ENCODE results near the gene IREB2.

DNA sequence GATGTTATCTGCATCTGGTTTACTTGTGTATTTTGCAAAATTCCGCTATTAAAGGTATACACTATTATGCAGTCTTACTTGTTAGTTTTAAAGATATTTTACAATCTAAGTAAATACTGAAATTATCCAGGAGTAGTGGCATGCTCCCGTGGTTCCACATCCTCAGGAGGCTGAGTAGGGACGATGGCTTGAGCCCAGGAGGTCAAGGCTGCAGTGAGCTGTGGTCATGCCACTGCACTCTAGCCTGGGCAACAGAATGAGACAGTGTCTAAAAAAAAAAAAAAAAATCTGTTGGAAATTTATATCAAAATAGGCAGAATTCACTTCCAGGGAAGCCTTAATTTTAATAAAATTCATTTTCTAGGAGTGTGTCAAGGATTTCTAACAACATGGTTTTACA lies 41.6 kb downstream of the IREB2 start:
- TF ChIP-seq, protein P1, sequence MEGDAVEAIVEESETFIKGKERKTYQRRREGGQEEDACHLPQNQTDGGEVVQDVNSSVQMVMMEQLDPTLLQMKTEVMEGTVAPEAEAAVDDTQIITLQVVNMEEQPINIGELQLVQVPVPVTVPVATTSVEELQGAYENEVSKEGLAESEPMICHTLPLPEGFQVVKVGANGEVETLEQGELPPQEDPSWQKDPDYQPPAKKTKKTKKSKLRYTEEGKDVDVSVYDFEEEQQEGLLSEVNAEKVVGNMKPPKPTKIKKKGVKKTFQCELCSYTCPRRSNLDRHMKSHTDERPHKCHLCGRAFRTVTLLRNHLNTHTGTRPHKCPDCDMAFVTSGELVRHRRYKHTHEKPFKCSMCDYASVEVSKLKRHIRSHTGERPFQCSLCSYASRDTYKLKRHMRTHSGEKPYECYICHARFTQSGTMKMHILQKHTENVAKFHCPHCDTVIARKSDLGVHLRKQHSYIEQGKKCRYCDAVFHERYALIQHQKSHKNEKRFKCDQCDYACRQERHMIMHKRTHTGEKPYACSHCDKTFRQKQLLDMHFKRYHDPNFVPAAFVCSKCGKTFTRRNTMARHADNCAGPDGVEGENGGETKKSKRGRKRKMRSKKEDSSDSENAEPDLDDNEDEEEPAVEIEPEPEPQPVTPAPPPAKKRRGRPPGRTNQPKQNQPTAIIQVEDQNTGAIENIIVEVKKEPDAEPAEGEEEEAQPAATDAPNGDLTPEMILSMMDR (IDR thresholded peaks at IDR 0.05) = no peak
- TF ChIP-seq, protein P2, sequence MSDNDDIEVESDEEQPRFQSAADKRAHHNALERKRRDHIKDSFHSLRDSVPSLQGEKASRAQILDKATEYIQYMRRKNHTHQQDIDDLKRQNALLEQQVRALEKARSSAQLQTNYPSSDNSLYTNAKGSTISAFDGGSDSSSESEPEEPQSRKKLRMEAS (IDR thresholded peaks at IDR 0.05; ENCODE audit: low read depth) = no peak
- TF ChIP-seq MXI1 (IDR thresholded peaks at IDR 0.05; ENCODE audit: low read depth, low read length) = no peak
- TF ChIP-seq, protein P3, sequence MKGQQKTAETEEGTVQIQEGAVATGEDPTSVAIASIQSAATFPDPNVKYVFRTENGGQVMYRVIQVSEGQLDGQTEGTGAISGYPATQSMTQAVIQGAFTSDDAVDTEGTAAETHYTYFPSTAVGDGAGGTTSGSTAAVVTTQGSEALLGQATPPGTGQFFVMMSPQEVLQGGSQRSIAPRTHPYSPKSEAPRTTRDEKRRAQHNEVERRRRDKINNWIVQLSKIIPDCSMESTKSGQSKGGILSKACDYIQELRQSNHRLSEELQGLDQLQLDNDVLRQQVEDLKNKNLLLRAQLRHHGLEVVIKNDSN (IDR thresholded peaks at IDR 0.05; ENCODE audit: borderline replicate concordance, low read depth) = no peak
- TF ChIP-seq JUND (IDR thresholded peaks at IDR 0.05) = no peak
- no peak for TF ChIP-seq TCF12 (IDR thresholded peaks at IDR 0.05)
- TF ChIP-seq POLR2AphosphoS5 (IDR thresholded peaks at IDR 0.05; ENCODE audit: low read depth, low read length) = no peak
- TF ChIP-seq FOSL2 (IDR thresholded peaks at IDR 0.05; ENCODE audit: borderline replicate concordance, low read depth) = no peak
- no peak for TF ChIP-seq FOXJ3 (CRISPR knock-in tag; IDR thresholded peaks at IDR 0.05)
- TF ChIP-seq, protein P4, sequence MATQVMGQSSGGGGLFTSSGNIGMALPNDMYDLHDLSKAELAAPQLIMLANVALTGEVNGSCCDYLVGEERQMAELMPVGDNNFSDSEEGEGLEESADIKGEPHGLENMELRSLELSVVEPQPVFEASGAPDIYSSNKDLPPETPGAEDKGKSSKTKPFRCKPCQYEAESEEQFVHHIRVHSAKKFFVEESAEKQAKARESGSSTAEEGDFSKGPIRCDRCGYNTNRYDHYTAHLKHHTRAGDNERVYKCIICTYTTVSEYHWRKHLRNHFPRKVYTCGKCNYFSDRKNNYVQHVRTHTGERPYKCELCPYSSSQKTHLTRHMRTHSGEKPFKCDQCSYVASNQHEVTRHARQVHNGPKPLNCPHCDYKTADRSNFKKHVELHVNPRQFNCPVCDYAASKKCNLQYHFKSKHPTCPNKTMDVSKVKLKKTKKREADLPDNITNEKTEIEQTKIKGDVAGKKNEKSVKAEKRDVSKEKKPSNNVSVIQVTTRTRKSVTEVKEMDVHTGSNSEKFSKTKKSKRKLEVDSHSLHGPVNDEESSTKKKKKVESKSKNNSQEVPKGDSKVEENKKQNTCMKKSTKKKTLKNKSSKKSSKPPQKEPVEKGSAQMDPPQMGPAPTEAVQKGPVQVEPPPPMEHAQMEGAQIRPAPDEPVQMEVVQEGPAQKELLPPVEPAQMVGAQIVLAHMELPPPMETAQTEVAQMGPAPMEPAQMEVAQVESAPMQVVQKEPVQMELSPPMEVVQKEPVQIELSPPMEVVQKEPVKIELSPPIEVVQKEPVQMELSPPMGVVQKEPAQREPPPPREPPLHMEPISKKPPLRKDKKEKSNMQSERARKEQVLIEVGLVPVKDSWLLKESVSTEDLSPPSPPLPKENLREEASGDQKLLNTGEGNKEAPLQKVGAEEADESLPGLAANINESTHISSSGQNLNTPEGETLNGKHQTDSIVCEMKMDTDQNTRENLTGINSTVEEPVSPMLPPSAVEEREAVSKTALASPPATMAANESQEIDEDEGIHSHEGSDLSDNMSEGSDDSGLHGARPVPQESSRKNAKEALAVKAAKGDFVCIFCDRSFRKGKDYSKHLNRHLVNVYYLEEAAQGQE (IDR thresholded peaks at IDR 0.05; ENCODE audit: low read depth, low read length) = no peak
- TF ChIP-seq EP300 (IDR thresholded peaks at IDR 0.05; ENCODE audit: borderline replicate concordance in 1 of 2, low read depth in 1 of 2, low read length in 1 of 2) = no peak
- TF ChIP-seq, protein P5, sequence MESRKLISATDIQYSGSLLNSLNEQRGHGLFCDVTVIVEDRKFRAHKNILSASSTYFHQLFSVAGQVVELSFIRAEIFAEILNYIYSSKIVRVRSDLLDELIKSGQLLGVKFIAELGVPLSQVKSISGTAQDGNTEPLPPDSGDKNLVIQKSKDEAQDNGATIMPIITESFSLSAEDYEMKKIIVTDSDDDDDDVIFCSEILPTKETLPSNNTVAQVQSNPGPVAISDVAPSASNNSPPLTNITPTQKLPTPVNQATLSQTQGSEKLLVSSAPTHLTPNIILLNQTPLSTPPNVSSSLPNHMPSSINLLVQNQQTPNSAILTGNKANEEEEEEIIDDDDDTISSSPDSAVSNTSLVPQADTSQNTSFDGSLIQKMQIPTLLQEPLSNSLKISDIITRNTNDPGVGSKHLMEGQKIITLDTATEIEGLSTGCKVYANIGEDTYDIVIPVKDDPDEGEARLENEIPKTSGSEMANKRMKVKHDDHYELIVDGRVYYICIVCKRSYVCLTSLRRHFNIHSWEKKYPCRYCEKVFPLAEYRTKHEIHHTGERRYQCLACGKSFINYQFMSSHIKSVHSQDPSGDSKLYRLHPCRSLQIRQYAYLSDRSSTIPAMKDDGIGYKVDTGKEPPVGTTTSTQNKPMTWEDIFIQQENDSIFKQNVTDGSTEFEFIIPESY (IDR thresholded peaks at IDR 0.05; ENCODE audit: borderline replicate concordance, low read depth) = no peak
- TF ChIP-seq RAD21 (IDR thresholded peaks at IDR 0.05; ENCODE audit: low read length) = no peak
- no peak for TF ChIP-seq GATA2 (CRISPR knock-in tag; IDR thresholded peaks at IDR 0.05)

All from SK-N-SH (cell line).